Mesothelial cell of epicardium (in vitro differentiated cells): Measurements from ENCODE around the gene FAM163B. TPM values are rescaled to one million over a fixed set of nuclear protein-coding genes. Genes with fewer than 3 reads are reported as not detected.
A peak's percentile ranks its signal among the peaks of the same experiment; 100 is the strongest.

ENCODE experiments used
- DNase-seq, 2 experiments: peaks; one replicate each; pipeline ENCODE4 v3.0.0; 2021; ENCODE audit warnings: low spot score in 2 of 2; ENCODE audit not compliant: unreplicated experiment in 2 of 2
- H3K27ac Mint-ChIP-seq: 2 replicates; pipeline ENCODE4 v1.8.0; 2021; ENCODE audit warnings: mixed read lengths
- H3K27me3 Mint-ChIP-seq: 2 replicates; pipeline ENCODE4 v1.8.0; 2021; ENCODE audit warnings: low read depth, mixed read lengths
- H3K36me3 Mint-ChIP-seq: 2 replicates; pipeline ENCODE4 v1.8.0; 2021; ENCODE audit warnings: mixed read lengths
- H3K4me1 Mint-ChIP-seq: 2 replicates; pipeline ENCODE4 v1.8.0; 2021; ENCODE audit warnings: mixed read lengths
- H3K4me3 Mint-ChIP-seq: 2 replicates; pipeline ENCODE4 v1.8.0; 2021; ENCODE audit warnings: mild to moderate bottlenecking, moderate library complexity, mixed read lengths
- H3K9me3 Mint-ChIP-seq: 2 replicates; pipeline ENCODE4 v1.8.0; 2021; ENCODE audit warnings: mixed read lengths
- total RNA-seq: library from RNA; stranded (reverse); gene quantifications from 3 replicates; pipeline ENCODE4 v1.2.1, GENCODE V29; 2021
- TF ChIP-seq, protein P1 (sequence below): fragments of 200-600 bp; sonication (generic); IDR thresholded peaks from one replicate; pipeline ENCODE4 v1.5.0; 2021; ENCODE audit warnings: antibody characterized with exemption; ENCODE audit not compliant: unreplicated experiment

FAM163B gene
- total RNA-seq, 1 donor from 2014 or later, result 0.72 TPM

DNA sequence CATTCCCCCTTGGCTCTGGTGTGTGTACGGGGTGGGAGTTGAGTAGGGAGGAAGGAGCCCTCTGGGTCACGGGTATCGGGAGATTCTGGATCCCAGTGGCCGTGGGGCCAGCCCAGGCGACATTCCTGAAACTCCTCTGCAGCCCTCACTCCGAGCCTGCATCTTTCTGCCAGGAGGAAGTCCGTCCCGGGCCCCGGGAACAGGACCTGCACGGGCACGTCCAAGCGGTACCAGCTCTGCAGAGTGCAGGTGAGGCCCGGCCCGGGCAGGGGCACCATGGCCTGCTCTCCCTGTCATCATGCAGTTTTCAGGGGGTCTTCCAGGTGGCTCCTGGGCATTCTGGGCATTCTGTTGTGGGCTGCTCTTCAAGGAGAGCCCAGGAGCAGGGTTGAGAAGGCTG is 71.0 kb downstream of the FAM163B start:
- Mint-ChIP-seq H3K36me3 (no peaks in the 10 kb centered on the region), H3K4me3 (no peak overlapping the region), H3K4me1 (peaks cover 25% of the 10 kb centered on the region), H3K27ac (no peak overlapping the region), H3K27me3 (no peaks in the 10 kb centered on the region), H3K9me3 (no peaks in the 10 kb centered on the region)
- DNase-seq, result no peak
- TF ChIP-seq, protein P1, sequence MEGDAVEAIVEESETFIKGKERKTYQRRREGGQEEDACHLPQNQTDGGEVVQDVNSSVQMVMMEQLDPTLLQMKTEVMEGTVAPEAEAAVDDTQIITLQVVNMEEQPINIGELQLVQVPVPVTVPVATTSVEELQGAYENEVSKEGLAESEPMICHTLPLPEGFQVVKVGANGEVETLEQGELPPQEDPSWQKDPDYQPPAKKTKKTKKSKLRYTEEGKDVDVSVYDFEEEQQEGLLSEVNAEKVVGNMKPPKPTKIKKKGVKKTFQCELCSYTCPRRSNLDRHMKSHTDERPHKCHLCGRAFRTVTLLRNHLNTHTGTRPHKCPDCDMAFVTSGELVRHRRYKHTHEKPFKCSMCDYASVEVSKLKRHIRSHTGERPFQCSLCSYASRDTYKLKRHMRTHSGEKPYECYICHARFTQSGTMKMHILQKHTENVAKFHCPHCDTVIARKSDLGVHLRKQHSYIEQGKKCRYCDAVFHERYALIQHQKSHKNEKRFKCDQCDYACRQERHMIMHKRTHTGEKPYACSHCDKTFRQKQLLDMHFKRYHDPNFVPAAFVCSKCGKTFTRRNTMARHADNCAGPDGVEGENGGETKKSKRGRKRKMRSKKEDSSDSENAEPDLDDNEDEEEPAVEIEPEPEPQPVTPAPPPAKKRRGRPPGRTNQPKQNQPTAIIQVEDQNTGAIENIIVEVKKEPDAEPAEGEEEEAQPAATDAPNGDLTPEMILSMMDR, result no peak

DNA sequence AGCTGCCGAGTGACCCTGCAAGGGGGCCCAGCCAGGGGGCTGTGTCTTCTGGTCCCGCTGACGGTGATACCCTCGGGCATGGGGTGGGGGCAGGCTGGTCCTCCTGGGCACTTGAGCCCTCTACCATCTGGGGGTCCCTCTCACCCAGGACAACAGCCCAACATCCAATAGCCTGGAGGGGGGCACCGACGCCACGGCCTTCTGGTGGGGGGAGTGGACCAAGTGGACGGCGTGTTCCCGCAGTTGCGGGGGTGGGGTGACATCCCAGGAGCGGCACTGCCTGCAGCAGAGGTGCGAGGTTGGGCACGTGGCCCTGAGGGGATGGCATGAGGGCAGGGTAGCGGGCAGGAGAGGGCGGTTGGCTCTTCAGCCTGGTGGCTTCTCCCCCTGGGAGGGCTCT is 71.9 kb downstream of the FAM163B start:
- no peak overlapping the region for H3K4me3 Mint-ChIP-seq
- TF ChIP-seq, protein P1, result no peak
- no peak overlapping the region for H3K27ac Mint-ChIP-seq
- H3K4me1 Mint-ChIP-seq, result peaks cover 31% of the 10 kb centered on the region
- no peaks in the 10 kb centered on the region for H3K27me3 Mint-ChIP-seq
- no peak for DNase-seq
- H3K36me3 Mint-ChIP-seq, result no peaks in the 10 kb centered on the region
- no peaks in the 10 kb centered on the region for H3K9me3 Mint-ChIP-seq

DNA sequence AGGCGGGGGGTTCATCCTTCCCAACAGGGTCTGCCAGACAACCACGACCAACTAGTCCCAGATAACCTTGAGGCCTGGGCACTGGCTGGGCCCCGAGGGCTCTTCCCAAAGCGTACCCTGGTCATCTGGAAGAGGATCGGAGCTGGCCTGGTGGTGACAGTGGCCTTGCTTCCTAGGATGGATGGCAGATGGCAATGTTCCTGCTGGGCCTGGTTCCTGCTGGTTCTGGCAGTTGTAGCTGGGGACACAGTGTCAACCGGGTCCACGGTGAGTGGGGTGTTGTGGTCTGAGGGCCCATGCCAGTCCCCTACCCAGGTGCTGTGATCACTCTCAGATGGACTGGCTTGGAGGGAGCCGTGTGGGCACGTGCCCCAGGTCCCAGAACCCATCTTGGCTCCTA is 72.7 kb downstream of the FAM163B start:
- Mint-ChIP-seq H3K27me3 (no peaks in the 10 kb centered on the region), H3K4me3 (no peak overlapping the region), H3K4me1 (peaks cover 36% of the 10 kb centered on the region), H3K36me3 (no peaks in the 10 kb centered on the region), H3K9me3 (no peaks in the 10 kb centered on the region), H3K27ac (no peak overlapping the region)
- TF ChIP-seq, protein P1, result no peak
- DNase-seq, result no peak

DNA sequence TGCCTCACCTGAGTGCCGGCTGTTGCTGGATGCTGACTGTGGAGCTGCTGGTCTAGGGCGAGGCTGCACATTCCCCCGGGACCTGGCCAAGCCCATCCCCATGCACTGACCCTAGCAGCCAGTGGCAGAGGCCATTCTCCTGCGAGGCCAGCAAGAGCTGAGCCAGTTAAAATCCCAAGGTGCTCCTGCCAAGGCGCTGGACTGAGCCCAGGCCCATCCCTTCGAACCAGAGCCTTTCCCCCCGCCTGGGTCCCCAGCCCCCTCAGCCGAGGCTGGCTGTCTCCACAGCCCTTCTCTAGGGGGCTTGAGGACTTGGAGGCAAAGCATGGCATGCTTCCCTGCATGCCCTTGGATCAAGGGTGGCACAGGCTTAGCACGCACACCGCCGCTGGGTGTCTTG is 73.1 kb downstream of the FAM163B start:
- Mint-ChIP-seq H3K4me1 (peaks cover 36% of the 10 kb centered on the region), H3K27ac (no peak overlapping the region), H3K27me3 (no peaks in the 10 kb centered on the region), H3K9me3 (no peaks in the 10 kb centered on the region), H3K36me3 (no peaks in the 10 kb centered on the region), H3K4me3 (peak overlapping the region; percentile 22)
- TF ChIP-seq, protein P1, result no peak
- no peak for DNase-seq

DNA sequence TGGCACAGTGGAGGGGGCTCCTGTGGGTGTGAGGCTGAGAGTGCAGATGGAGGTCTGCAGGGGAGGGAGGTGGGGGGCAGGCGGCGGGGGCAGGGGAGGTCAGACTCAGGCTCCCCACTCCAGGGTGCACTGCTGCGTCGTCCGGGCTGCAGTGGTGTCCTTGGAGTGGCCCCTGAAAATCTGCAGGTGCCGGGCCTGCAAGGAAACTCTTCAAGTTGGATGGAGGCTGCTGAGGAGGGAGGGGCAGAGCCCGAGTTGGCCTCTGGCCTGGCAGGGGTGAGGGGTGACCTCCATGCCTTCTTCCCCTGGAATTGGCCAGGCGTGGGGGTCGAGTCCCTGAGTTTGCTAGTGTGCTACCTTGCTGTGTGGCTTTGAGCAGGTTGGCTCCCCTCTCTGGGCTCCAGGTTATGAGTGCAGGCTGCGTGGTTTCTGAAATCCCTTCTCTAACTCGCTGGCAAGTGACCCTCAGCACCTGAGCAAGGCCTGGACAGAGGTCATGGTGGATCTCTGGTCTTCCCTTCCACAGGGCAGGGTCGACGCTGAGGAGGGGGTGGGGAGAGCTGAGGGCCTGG is 73.8 kb downstream of the FAM163B start:
- Mint-ChIP-seq H3K4me3 (peak overlapping the region; percentile 48), H3K27ac (peak overlapping the region; percentile 12), H3K36me3 (no peaks in the 10 kb centered on the region), H3K9me3 (no peaks in the 10 kb centered on the region), H3K4me1 (peaks cover 36% of the 10 kb centered on the region), H3K27me3 (no peaks in the 10 kb centered on the region)
- DNase-seq, result no peak
- TF ChIP-seq, protein P1, result no peak
